SU-DHL-6 (cell line): Measurements from ENCODE around the gene IYD.

Experiments used
- CTCF ChIP-seq: fragments of 200-600 bp; sonication (generic); IDR thresholded peaks from one replicate; pipeline ENCODE4 v1.5.1; 2017; ENCODE audit warnings: antibody characterized with exemption, mild to moderate bottlenecking, low read length, moderate library complexity; ENCODE audit not compliant: insufficient read depth, poor library complexity, severe bottlenecking
- EZH2phosphoT487 ChIP-seq: fragments of 200-600 bp; sonication (generic), shearing (Covaris generic); conservative IDR thresholded peaks from 2 replicates; pipeline ENCODE4 v1.6.1; 2018; ENCODE audit warnings: mild to moderate bottlenecking, antibody characterized with exemption, low read length, moderate library complexity, mixed read lengths

- TF ChIP-seq CTCF (no peak), EZH2phosphoT487 (no peak)
Measured at GRCh38 chr6:150333585-150333941, 35.2 kb upstream of the IYD start.
